Measurements from ENCODE around the gene SUSD6.
"Not testable (repeated sequence)": the region's sequence is repeated elsewhere in the genome, so short reads cannot be mapped to it uniquely, and the experiment has no call there.

Gene SUSD6

GRCh38 chr14:69710378-69710777 is 99.0 kb downstream of the SUSD6 start:
- in situ Hi-C loops (cut with MboI; ENCODE audit: low sequenced_read_pairs), result no loop called here

GRCh38 chr14:69711065-69711464 is 99.7 kb downstream of the SUSD6 start:
- in situ Hi-C loops (cut with MboI; ENCODE audit: low sequenced_read_pairs), result no loop called here

GRCh38 chr14:69711477-69711876 is 100.1 kb downstream of the SUSD6 start:
- in situ Hi-C loops (cut with MboI; ENCODE audit: low sequenced_read_pairs), result no loop called here

- in situ Hi-C loops (cut with MboI; ENCODE audit: low sequenced_read_pairs), result no loop called here
Measured at GRCh38 chr14:69711881-69712560, 100.6 kb downstream of the SUSD6 start.

GRCh38 chr14:69712599-69713088 is 101.2 kb downstream of the SUSD6 start:
- in situ Hi-C loops (cut with MboI; ENCODE audit: low sequenced_read_pairs), result no loop called here

GRCh38 chr14:69713209-69713781 is 101.9 kb downstream of the SUSD6 start:
- in situ Hi-C loops (cut with MboI; ENCODE audit: low sequenced_read_pairs), result no loop called here

GRCh38 chr14:69713993-69714679 is 102.7 kb downstream of the SUSD6 start:
- in situ Hi-C loops (cut with MboI; ENCODE audit: low sequenced_read_pairs), result no loop called here

- in situ Hi-C loops (cut with MboI; ENCODE audit: low sequenced_read_pairs), result no loop called here
Measured at GRCh38 chr14:69715725-69716477, 104.5 kb downstream of the SUSD6 start.

GRCh38 chr14:69716478-69717187 is 105.2 kb downstream of the SUSD6 start:
- in situ Hi-C loops (cut with MboI; ENCODE audit: low sequenced_read_pairs), result no loop called here

GRCh38 chr14:69718614-69719013 is 107.2 kb downstream of the SUSD6 start:
- in situ Hi-C loops (cut with MboI; ENCODE audit: low sequenced_read_pairs), result not testable (repeated sequence)

- in situ Hi-C loops (cut with MboI; ENCODE audit: low sequenced_read_pairs), result no loop called here
Measured at GRCh38 chr14:69719501-69719951, 108.1 kb downstream of the SUSD6 start.

- in situ Hi-C loops (cut with MboI; ENCODE audit: low sequenced_read_pairs), result no loop called here
Measured at GRCh38 chr14:69720912-69721311, 109.5 kb downstream of the SUSD6 start.

- in situ Hi-C loops (cut with MboI; ENCODE audit: low sequenced_read_pairs), result loop anchor here (25.0 kb wide), 1 partner anchor 140 kb away; no protein-coding TSS in a partner anchor
Measured at GRCh38 chr14:69726761-69727511, 115.5 kb downstream of the SUSD6 start.

GRCh38 chr14:69727860-69728259 is 116.5 kb downstream of the SUSD6 start:
- in situ Hi-C loops (cut with MboI; ENCODE audit: low sequenced_read_pairs), result loop anchor here (25.0 kb wide), 1 partner anchor 141 kb away; no protein-coding TSS in a partner anchor

- in situ Hi-C loops (cut with MboI; ENCODE audit: low sequenced_read_pairs), result loop anchor here (25.0 kb wide), 1 partner anchor 145 kb away; no protein-coding TSS in a partner anchor
Measured at GRCh38 chr14:69731919-69732598, 120.7 kb downstream of the SUSD6 start.

- in situ Hi-C loops (cut with MboI; ENCODE audit: low sequenced_read_pairs), result loop anchor here (25.0 kb wide), 1 partner anchor 149 kb away; no protein-coding TSS in a partner anchor
Measured at GRCh38 chr14:69736405-69736804, 125.0 kb downstream of the SUSD6 start.

GRCh38 chr14:69741055-69741454 is 129.7 kb downstream of the SUSD6 start:
- in situ Hi-C loops (cut with MboI; ENCODE audit: low sequenced_read_pairs), result loop anchor here (25.0 kb wide), 1 partner anchor 154 kb away; no protein-coding TSS in a partner anchor

- in situ Hi-C loops (cut with MboI; ENCODE audit: low sequenced_read_pairs), result loop anchor here (25.0 kb wide), 1 partner anchor 163 kb away; no protein-coding TSS in a partner anchor
Measured at GRCh38 chr14:69749956-69750355, 138.6 kb downstream of the SUSD6 start.

GRCh38 chr14:69750495-69750894 is 139.1 kb downstream of the SUSD6 start:
- in situ Hi-C loops (cut with MboI; ENCODE audit: low sequenced_read_pairs), result no loop called here
